IMR-90 (cell line): ENCODE measurements around the gene AS3MT. TPM values are rescaled to one million over a fixed set of nuclear protein-coding genes. Genes with fewer than 3 reads are reported as not detected.

ENCODE experiments used
- ATAC-seq: fragments of 200-7000 bp; cut with Tn5 transposase; 2 replicates; pipeline ENCODE4 v1.9.1; 2020; ENCODE audit warnings: low read depth, mild to moderate bottlenecking, moderate library complexity
- BruUV-seq: library from RNA; stranded (reverse); fragments of 400-500 nt; replicated peaks from 2 replicates; lab custom pipeline; 2021; lab: Mats Ljungman, UMichigan
- CTCF ChIA-PET: fragments of 300-600 bp; formaldehyde crosslinking; extraction: SDS; loops from one replicate; lab custom pipeline; 2021; ENCODE audit warnings: antibody characterized with exemption; lab: Yijun Ruan, JAX
- POLR2A ChIA-PET: fragments of 300-600 bp; sonication (Branson Sonifier 250); formaldehyde crosslinking; loops from one replicate; lab custom pipeline; 2022; ENCODE audit warnings: antibody characterized with exemption; ENCODE audit not compliant: unreplicated experiment; lab: Charles Lee
- DNase-seq: peaks from one replicate; pipeline ENCODE4 v3.0.0; 2013
- H2AFZ ChIP-seq: replicated peaks from 2 replicates; pipeline ENCODE3; 2013; ENCODE audit warnings: low read length, mild to moderate bottlenecking; ENCODE audit not compliant: poor library complexity
- H2AK5ac ChIP-seq: 2 replicates; pipeline ENCODE4 v1.6.1; 2013; ENCODE audit warnings: low read depth, low read length, inconsistent platforms
- H2AK9ac ChIP-seq: replicated peaks from 2 replicates; pipeline ENCODE3; 2013; ENCODE audit warnings: mild to moderate bottlenecking, low read depth, low read length, moderate library complexity; ENCODE audit not compliant: poor library complexity
- H2BK120ac ChIP-seq: 2 replicates; pipeline ENCODE4 v1.6.1; 2013; ENCODE audit warnings: low read depth, low read length, inconsistent platforms
- H2BK15ac ChIP-seq: 3 replicates; pipeline ENCODE4 v1.6.1; 2013; ENCODE audit warnings: low read depth, low read length, inconsistent platforms
- H2BK20ac ChIP-seq: 2 replicates; pipeline ENCODE4 v1.6.1; 2013; ENCODE audit warnings: low read depth, mild to moderate bottlenecking, inconsistent platforms, low read length, moderate library complexity
- H2BK5ac ChIP-seq: 2 replicates; pipeline ENCODE4 v1.6.1; 2013; ENCODE audit warnings: mild to moderate bottlenecking, low read depth, low read length, inconsistent platforms; ENCODE audit not compliant: poor library complexity, severe bottlenecking
- H3K14ac ChIP-seq: replicated peaks from 2 replicates; pipeline ENCODE4 v1.6.1; 2013; ENCODE audit warnings: low read depth, low read length, inconsistent platforms
- H3K18ac ChIP-seq: 2 replicates; pipeline ENCODE4 v1.6.1; 2013; ENCODE audit warnings: low read depth, low read length, control low read depth
- H3K23ac ChIP-seq: 2 replicates; pipeline ENCODE4 v1.6.1; 2013; ENCODE audit warnings: low read depth, low read length, inconsistent platforms
- H3K27ac ChIP-seq: 2 replicates; pipeline ENCODE4 v1.5.1; 2013; ENCODE audit warnings: mild to moderate bottlenecking, control low read depth, low read length; ENCODE audit not compliant: insufficient read depth
- H3K27me3 ChIP-seq: 2 replicates; pipeline ENCODE4 v1.6.1; 2013; ENCODE audit warnings: low read length; ENCODE audit not compliant: control insufficient read depth, insufficient read depth
- H3K36me3 ChIP-seq: 2 replicates; pipeline ENCODE4 v1.6.1; 2013; ENCODE audit warnings: low read length, mixed read lengths; ENCODE audit not compliant: control insufficient read depth, insufficient read depth
- H3K4ac ChIP-seq: 2 replicates; pipeline ENCODE4 v1.6.1; 2013; ENCODE audit warnings: low read depth, low read length, inconsistent platforms
- H3K4me1 ChIP-seq: 2 replicates; pipeline ENCODE4 v1.6.1; 2013; ENCODE audit warnings: low read length, mixed read lengths; ENCODE audit not compliant: control insufficient read depth, insufficient read depth
- H3K4me2 ChIP-seq: 2 replicates; pipeline ENCODE4 v1.6.1; 2013; ENCODE audit warnings: low read depth, mild to moderate bottlenecking, control low read depth, low read length, moderate library complexity
- H3K4me3 ChIP-seq: 2 replicates; pipeline ENCODE4 v1.5.1; 2013; ENCODE audit warnings: low read depth, mild to moderate bottlenecking, control low read depth, low read length, moderate library complexity; ENCODE audit not compliant: insufficient read depth
- H3K56ac ChIP-seq: 2 replicates; pipeline ENCODE4 v1.6.1; 2013; ENCODE audit warnings: low read length, inconsistent platforms; ENCODE audit not compliant: insufficient read depth; ENCODE audit errors: extremely low read depth
- H3K79me1 ChIP-seq, 2 experiments: 2 replicates each; pipeline ENCODE4 v1.6.1; 2013; ENCODE audit warnings: low read length in 2 of 2, inconsistent platforms in 1 of 2, low read depth in 1 of 2
- H3K9ac ChIP-seq: 2 replicates; pipeline ENCODE4 v1.6.1; 2013; ENCODE audit warnings: low read depth, low read length, control low read depth
- H3K9me1 ChIP-seq: 2 replicates; pipeline ENCODE4 v1.6.1; 2013; ENCODE audit warnings: low read length, inconsistent platforms; ENCODE audit not compliant: insufficient read depth
- H3K9me3 ChIP-seq: 2 replicates; pipeline ENCODE4 v1.6.1; 2013; ENCODE audit warnings: low read length; ENCODE audit not compliant: control insufficient read depth, insufficient read depth
- H4K20me1 ChIP-seq: 2 replicates; pipeline ENCODE4 v1.6.1; 2013; ENCODE audit warnings: low read length, inconsistent platforms; ENCODE audit not compliant: insufficient read depth
- H4K5ac ChIP-seq: 2 replicates; pipeline ENCODE4 v1.6.1; 2013; ENCODE audit warnings: mild to moderate bottlenecking, low read depth, low read length, control low read depth
- H4K8ac ChIP-seq, 2 experiments: 2 replicates each; pipeline ENCODE4 v1.6.1; 2013; ENCODE audit warnings: low read depth in 2 of 2, low read length in 2 of 2, control low read depth in 1 of 2, inconsistent platforms in 1 of 2
- H4K91ac ChIP-seq: 2 replicates; pipeline ENCODE4 v1.6.1; 2013; ENCODE audit warnings: low read depth, low read length, inconsistent platforms; ENCODE audit not compliant: insufficient read depth
- BHLHE40 ChIP-seq: fragments of 150-350 bp; IDR thresholded peaks from 2 replicates; pipeline ENCODE4 v1.6.1; 2016; ENCODE audit warnings: mild to moderate bottlenecking, low read depth, low read length
- CHD1 ChIP-seq: IDR thresholded peaks from 2 replicates; pipeline ENCODE4 v1.6.1; 2012; ENCODE audit warnings: low read depth, low read length, improper control_type of control experiment
- FOS ChIP-seq: fragments of 150-350 bp; IDR thresholded peaks from 2 replicates; pipeline ENCODE4 v1.6.1; 2016; ENCODE audit warnings: low read depth, low read length
- MXI1 ChIP-seq: IDR thresholded peaks from 2 replicates; pipeline ENCODE4 v1.6.1; 2012; ENCODE audit warnings: low read depth, mild to moderate bottlenecking, low read length, moderate library complexity, borderline replicate concordance
- RFX5 ChIP-seq: IDR thresholded peaks from 2 replicates; pipeline ENCODE4 v1.8.0; 2012; ENCODE audit warnings: low read depth, mild to moderate bottlenecking, low read length, moderate library complexity
- dilution Hi-C: fragments of 300-500 bp; cut with HindIII; formaldehyde crosslinking; loops from one replicate; pipeline ENCODE4 v1.14.3; 2018; ENCODE audit warnings: low sequenced_read_pairs; ENCODE audit not compliant: unreplicated experiment
- in situ Hi-C: fragments of 300-500 bp; cut with MboI; formaldehyde crosslinking; loops from 3 replicates; pipeline ENCODE4 v1.14.3; 2019; ENCODE audit warnings: low sequenced_read_pairs, inconsistent platforms, mixed read lengths
- intact Hi-C: fragments of 100-400 bp; cut with micrococcal nuclease; formaldehyde crosslinking; loops from 2 replicates; pipeline ENCODE4 v1.10.0; 2022
- polyA plus RNA-seq, 3 experiments: library from polyadenylated mRNA; depleted of rRNA; stranded (reverse); fragments of >200 nt; gene quantifications; 2 replicates each; pipeline ENCODE4 v1.2.3, GENCODE V29; 2012; ENCODE audit warnings: low replicate concordance in 1 of 3
- total RNA-seq: library from RNA; depleted of rRNA; stranded (reverse); fragments of >200 nt; gene quantifications from 2 replicates; pipeline ENCODE4 v1.2.3, GENCODE V29; 2012
- TF ChIP-seq, protein P1 (sequence below): fragments of 150-350 bp; IDR thresholded peaks from 2 replicates; pipeline ENCODE4 v1.6.1; 2016; ENCODE audit warnings: low read depth, mild to moderate bottlenecking, low read length, moderate library complexity, borderline replicate concordance
- TF ChIP-seq, protein P2 (sequence below): conservative IDR thresholded peaks from 2 replicates; pipeline ENCODE4 v1.5.1; 2012; ENCODE audit warnings: mild to moderate bottlenecking, low read depth, low read length, improper control_type of control experiment

AS3MT gene
- total and polyA plus RNA-seq, 2 of the 4 experiments (the other 2 are of a cell fraction) = 2.7 to 3.6 TPM

DNA sequence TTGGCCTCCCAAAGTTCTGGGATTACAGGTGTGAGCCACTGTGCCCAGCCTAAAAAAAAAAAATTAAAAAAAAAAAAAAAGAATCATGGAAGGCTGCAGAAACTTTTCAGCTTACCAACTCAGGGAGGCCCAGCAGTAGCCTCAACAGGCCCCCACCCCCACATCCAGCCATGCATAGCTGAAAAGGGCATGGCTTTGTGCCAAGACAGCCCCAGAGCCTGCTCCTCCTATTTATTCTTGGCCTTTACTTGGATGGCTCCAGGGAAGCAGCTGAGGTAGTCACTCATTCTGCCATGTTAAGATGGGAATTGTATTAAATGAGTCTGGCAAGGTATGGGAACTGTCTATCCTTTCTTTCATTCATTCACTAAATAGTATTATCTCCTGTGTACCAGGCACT lies 35.1 kb downstream of the AS3MT start:
- Histone ChIP-seq H3K9ac (no peak overlapping the region), H2AK5ac (no peak overlapping the region), H3K14ac (no peak overlapping the region), H3K36me3 (no peaks in the 10 kb centered on the region), H3K27ac (no peak overlapping the region), H2BK20ac (no peak overlapping the region), H3K4me3 (no peak overlapping the region), H2BK120ac (no peak overlapping the region), H2BK15ac (no peak overlapping the region), H4K5ac (no peak overlapping the region), H3K4me2 (no peak overlapping the region), H2AK9ac (no peak overlapping the region), H4K8ac (no peak overlapping the region), H3K56ac (no peak overlapping the region), H3K23ac (no peak overlapping the region), H4K91ac (no peak overlapping the region), H2BK5ac (no peak overlapping the region), H3K4ac (no peak overlapping the region), H3K79me1 (no peaks in the 10 kb centered on the region), H3K18ac (no peak overlapping the region), H2AFZ (no peak overlapping the region), H3K27me3 (no peaks in the 10 kb centered on the region), H3K9me3 (no peaks in the 10 kb centered on the region), H3K4me1 (no peaks in the 10 kb centered on the region), H4K20me1 (no peaks in the 10 kb centered on the region), H3K9me1 (no peaks in the 10 kb centered on the region)
- ChIA-PET POLR2A (no interaction called here), CTCF (interaction anchor here (0.6 kb wide), 3 partner anchors 54 to 178 kb away, joined by 3 to 6 read pairs (median 4); no protein-coding TSS in a partner anchor)
- no peak for ATAC-seq
- BruUV-seq = no TSS peak
- TF ChIP-seq, protein P1, sequence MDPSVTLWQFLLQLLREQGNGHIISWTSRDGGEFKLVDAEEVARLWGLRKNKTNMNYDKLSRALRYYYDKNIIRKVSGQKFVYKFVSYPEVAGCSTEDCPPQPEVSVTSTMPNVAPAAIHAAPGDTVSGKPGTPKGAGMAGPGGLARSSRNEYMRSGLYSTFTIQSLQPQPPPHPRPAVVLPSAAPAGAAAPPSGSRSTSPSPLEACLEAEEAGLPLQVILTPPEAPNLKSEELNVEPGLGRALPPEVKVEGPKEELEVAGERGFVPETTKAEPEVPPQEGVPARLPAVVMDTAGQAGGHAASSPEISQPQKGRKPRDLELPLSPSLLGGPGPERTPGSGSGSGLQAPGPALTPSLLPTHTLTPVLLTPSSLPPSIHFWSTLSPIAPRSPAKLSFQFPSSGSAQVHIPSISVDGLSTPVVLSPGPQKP = no peak
- no peak for TF ChIP-seq MXI1
- TF ChIP-seq, protein P2, sequence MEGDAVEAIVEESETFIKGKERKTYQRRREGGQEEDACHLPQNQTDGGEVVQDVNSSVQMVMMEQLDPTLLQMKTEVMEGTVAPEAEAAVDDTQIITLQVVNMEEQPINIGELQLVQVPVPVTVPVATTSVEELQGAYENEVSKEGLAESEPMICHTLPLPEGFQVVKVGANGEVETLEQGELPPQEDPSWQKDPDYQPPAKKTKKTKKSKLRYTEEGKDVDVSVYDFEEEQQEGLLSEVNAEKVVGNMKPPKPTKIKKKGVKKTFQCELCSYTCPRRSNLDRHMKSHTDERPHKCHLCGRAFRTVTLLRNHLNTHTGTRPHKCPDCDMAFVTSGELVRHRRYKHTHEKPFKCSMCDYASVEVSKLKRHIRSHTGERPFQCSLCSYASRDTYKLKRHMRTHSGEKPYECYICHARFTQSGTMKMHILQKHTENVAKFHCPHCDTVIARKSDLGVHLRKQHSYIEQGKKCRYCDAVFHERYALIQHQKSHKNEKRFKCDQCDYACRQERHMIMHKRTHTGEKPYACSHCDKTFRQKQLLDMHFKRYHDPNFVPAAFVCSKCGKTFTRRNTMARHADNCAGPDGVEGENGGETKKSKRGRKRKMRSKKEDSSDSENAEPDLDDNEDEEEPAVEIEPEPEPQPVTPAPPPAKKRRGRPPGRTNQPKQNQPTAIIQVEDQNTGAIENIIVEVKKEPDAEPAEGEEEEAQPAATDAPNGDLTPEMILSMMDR = no peak
- TF ChIP-seq CHD1 = no peak
- TF ChIP-seq BHLHE40 = no peak
- TF ChIP-seq RFX5 = no peak
- no peak for TF ChIP-seq FOS
- intact Hi-C loops = no loop called here
- in situ Hi-C loops = loop anchor here (5.0 kb wide), 2 partner anchors 67 to 177 kb away; partner anchors contain the start of gene CYP17A1
- DNase-seq = no peak
- dilution Hi-C loops = no loop called here
